HG03175 (cell line): ENCODE data around the gene SLC26A5.
A peak's percentile ranks its signal among the peaks of the same experiment; 100 is the strongest.
"Not testable (repeated sequence)": the region's sequence is repeated elsewhere in the genome, so short reads cannot be mapped to it uniquely, and the experiment has no call there.

Source experiments
- ATAC-seq: cut with Tn5 transposase; IDR thresholded peaks from one replicate; pipeline ENCODE4 v1.9.1; 2021; ENCODE audit warnings: mild to moderate bottlenecking, moderate library complexity; ENCODE audit not compliant: unreplicated experiment

Gene SLC26A5

GRCh38 chr7:103446049-103446520, at the start of gene SLC26A5:
Gene SLC26A5, minus strand, starts transcription at chr7:103446207. Its CDS starts 24,693 bp downstream, at chr7:103421514.
- ATAC-seq, result no peak

- no peak for ATAC-seq
Observed at GRCh38 chr7:103487419-103487818, 41.4 kb upstream of the SLC26A5 start.

DNA sequence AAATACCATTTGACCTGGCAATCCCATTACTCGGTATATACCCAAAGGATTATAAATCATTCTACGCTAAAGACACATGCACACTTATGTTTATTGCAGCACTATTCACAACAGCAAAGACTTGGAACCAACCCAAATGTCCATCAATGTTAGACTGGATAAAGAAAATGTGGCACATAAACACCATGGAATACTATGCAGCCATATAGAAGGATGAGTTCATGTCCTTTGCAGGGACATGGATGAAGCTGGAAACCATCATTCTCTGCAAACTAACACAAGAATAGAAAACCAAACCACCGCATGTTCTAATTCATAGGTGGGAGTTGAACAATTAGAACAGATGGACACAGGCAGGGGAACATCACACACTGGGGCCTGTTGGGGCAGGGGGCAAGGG, 40.9 kb upstream of the SLC26A5 start:
- not testable (repeated sequence) for ATAC-seq

DNA sequence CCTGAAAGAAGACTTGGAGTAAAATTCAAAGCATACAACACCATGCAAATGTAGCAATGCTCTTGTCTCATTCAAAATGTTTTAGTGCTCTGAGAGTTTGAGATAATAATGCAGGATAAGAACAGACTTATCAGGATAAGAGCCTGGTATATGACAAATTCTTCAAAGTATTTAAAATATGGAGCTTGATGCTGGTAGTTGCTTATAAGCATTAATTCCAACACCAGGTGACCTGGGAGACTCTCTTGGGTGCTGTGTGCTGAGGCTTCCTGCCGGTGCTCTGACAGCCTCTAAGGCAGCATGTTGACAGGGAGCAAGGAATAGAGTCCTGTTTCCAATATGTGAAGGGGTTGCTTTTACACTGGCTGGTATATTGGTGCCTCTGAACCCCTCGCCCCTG, 34.8 kb upstream of the SLC26A5 start:
- ATAC-seq, result no peak

- ATAC-seq, result no peak
Observed at GRCh38 chr7:103474956-103475355, 28.9 kb upstream of the SLC26A5 start.

DNA sequence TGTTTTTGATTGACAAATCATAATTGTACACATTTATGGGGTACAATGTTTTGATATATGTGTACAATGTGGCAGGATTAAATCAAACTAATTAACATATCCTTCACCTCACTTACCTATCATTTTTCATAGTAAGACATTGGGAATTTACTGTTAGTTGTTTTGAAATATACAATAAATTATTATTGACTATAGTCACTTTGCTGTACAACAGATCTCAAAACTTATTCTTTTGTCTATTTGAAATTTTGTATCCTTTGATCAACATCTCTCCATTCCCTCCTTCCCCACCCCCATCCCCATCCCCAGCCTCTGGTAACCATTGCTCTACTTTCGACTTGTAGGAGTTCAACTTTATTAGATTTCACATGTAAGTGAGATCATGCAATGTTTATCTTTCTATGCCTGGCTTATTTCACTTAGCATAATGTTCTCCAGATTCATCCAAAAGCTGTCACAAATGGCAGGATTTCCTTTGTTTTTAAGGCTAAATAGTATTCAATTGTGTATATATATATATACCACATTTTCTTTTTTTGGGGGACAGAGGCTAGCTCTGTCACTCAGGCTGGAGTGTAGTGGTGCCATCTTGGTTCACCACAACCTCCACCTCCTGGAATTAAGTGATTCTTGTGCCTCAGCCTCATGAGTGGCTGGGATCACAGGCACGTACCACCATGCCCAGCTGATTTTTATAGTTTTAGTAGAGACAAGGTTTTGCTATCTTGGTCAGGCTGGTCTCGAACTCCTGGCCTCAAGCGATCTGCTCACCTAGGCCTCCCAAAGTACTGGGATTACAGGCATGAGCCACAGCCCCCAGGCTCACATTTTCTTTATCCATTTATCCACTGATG, 23.3 kb upstream of the SLC26A5 start:
- no peak for ATAC-seq

- no peak for ATAC-seq
Observed at GRCh38 chr7:103466814-103467213, 20.8 kb upstream of the SLC26A5 start.

DNA sequence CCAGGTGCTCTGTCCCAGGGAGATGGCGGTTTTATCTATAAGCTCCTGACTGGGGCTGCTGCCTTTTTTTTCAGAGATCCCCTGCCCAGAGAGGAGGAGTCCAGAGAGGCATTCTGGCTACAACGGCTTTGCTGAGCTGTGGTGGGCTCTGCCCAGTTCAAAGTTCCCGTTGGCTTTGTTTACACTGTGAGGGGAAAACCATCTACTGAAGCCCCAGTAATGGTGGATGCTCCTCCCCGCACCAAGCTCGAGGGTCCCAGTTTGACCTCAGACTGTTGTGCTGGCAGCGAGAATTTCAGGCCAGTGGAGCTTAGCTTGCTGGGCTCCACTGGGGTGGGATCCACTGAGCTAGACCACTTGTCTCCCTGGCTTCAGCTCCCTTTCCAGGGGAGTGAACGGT, 16.4 kb upstream of the SLC26A5 start:
- no peak for ATAC-seq

DNA sequence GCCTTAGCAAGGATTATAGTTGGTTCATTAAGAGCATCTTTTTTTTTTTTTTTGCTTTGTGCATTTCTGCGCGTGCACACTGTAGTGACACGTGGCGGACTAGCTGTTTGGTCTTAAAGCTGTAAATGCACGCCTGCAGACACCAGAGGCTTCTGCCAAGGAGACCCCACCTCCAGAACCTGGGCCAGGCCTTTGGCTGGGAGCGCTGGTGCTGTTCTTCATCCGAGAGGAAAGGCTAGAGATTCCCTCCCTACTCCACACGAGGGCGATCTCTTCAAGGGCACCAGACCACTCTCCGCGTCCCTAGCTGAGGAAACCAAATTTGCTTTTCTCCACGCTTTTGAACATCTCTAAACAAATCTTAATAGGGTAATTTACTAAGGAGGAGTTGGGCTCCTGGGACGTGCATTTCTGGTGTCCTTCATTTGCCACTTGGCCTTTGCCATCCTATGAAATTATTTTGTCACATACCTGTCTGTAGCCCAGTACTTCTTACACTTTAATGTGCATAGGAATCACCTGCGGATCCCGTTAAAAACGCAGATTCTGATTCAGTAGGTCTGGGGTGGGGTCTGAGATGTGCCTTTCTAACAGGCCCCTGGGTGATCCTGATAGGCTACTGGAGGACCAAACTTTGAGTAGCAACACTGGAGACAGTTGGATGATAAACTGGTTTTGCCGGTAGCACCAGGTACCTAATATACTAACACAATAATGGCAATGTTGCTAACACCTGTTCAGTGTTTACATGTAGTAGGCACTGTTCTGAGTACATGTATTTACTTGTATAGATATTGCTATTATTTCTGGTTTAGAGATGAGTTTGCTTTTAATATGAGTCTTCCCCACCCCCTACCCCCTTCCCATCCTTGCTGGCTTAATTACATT, 1.3 kb upstream of the SLC26A5 start:
- ATAC-seq, result peak; percentile 69

- no peak for ATAC-seq
Observed at GRCh38 chr7:103445228-103446048, 569 bp downstream of the SLC26A5 start.

- ATAC-seq, result no peak
Observed at GRCh38 chr7:103439661-103440060, 6.3 kb downstream of the SLC26A5 start.

DNA sequence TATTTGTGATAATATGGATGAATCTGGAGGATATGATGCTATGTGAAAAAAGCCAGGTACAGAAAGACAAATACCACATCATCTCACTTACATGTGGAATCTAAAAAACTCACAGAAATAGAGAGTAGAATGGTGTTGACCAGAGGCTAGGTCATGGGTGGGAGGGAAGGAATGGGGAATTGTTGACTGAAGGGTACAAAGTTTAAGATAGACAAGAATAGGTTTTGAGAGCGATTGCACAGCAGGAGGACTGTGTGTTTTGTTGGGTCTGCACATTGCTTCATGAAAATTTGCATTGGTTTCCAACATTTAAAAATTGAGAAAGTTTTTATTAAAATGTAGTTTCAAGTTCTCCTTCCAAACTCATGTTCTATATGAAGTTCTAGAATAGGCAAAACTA, 8.4 kb downstream of the SLC26A5 start:
- no peak for ATAC-seq

DNA sequence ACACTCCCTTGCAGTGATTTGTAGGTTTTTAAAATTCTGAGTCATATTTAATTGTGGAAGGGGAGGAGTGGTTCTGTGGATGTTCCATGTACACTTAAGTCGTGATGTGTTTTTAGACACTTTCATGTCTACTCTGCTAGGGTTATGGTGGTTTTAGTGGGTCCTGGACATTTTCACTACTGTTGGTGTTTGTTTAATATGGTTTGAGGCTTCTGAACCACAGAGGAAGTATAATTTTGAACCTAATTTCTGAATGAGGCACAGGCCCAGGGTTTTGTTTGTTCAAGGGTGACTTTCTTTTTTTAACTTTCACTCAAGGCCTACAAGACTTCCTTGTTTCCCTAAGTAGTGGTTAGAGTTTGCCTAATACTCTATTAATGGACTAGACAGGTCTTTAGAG, 13.3 kb downstream of the SLC26A5 start:
- no peak for ATAC-seq

DNA sequence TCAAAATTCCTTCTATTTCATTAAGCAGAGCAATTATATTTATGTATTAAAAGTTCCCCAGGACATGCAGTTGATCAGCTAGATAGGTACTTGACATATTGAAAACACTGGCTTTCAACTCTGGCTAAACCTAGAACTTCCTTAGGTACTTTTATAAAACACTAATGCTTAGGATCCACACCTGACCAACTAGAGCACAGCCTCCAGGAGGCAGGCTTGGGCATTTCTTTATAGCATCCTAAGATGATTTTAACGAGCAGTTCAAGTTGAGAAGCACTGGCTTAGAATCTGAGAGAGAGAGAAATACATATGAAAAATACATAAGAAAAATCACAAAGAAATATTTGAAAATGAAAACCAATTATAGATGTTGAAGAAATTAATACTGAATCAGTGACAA, 20.8 kb downstream of the SLC26A5 start:
- ATAC-seq, result no peak

DNA sequence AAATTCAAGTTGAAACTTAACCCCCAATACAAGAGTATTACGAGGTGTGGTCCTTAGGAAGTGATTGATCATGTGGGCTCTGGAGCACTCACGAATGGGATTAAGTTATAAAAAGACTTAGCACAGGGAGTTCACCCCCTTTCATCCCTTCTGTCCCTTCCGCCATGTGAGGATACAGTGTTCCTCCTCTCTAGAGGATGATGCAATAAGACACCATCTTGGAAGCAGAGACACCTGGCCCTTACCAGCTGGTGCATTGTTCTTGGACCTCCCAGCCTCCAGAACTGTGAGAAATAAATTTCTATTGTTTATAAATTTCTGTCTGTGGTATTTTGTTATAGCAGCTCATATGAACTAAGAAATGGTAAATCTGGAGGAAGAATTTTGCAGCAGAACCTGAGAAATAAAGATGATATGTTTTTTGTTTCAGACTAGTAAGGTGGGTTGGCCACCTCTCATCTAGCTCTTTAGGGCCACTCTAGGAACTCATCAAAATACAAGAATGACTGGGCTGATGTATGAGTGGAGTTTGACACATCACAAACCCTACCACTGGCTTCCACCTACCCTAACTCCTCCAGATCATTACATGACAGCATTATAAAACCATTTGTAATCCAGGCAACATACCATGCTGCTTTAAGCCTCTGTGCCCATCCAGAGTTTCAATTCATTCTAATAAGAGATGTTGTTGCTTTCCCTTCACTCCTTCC, 22.4 kb downstream of the SLC26A5 start:
- ATAC-seq, result no peak

DNA sequence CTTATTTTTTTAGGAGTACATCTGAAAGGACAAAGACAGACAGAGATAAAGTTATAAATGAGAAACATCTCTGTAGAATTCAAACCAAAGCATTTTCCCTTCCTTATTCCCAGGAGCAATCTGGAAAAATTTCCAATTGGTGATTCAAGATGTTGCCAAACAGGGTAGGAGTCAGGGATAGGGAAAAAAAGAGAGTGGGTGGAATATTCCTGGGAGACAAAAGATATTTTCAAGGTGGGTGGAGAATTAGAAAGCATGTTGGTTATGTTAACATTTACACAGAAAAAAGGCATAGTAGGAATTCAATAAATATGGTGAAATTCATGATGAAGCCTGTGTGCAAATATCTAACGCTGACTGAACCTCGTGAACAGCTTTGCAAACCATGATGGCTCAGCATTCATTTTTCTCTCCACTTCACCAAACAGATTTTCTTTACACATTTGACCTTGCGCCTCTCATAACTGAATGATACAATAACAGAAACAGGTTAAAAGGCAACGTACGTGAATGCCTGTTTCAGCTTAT, 25.1 kb downstream of the SLC26A5 start:
- no peak for ATAC-seq

- ATAC-seq, result no peak
Observed at GRCh38 chr7:103418241-103418640, 27.8 kb downstream of the SLC26A5 start.

- ATAC-seq, result no peak
Observed at GRCh38 chr7:103413407-103413806, 32.6 kb downstream of the SLC26A5 start.

- ATAC-seq, result no peak
Observed at GRCh38 chr7:103412151-103412550, 33.9 kb downstream of the SLC26A5 start.
